ENCODE data around the gene CSNK1A1.

- TF ChIP-seq ESRRG (CRISPR knock-in tag; IDR thresholded peaks at IDR 0.05) (no peak), TOX (CRISPR knock-in tag; IDR thresholded peaks at IDR 0.05; ENCODE audit: borderline replicate concordance) (no peak), GLIS3 (CRISPR knock-in tag; IDR thresholded peaks at IDR 0.05) (no peak), SNAI2 (CRISPR knock-in tag; IDR thresholded peaks at IDR 0.05) (no peak), ZNF565 (CRISPR knock-in tag; conservative IDR thresholded peaks at IDR 0.05; ENCODE audit: low read depth) (no peak), ZFP3 (CRISPR knock-in tag; IDR thresholded peaks at IDR 0.05) (no peak), TCF4 (CRISPR knock-in tag; IDR thresholded peaks at IDR 0.05; ENCODE audit: borderline replicate concordance) (no peak), ZNF70 (CRISPR knock-in tag; IDR thresholded peaks at IDR 0.05) (no peak), ARNTL (CRISPR knock-in tag; IDR thresholded peaks at IDR 0.05; ENCODE audit: borderline replicate concordance, low read depth) (no peak), ZFP30 (CRISPR knock-in tag; IDR thresholded peaks at IDR 0.05) (no peak), RARB (CRISPR knock-in tag; IDR thresholded peaks at IDR 0.05) (no peak)
Measured at GRCh38 chr5:149600932-149601331, 49.7 kb upstream of the CSNK1A1 start.
